HEK293T (cell line): ENCODE measurements around the gene TGM2.

Source experiments
- CTCF ChIA-PET: fragments of 350-600 bp; formaldehyde crosslinking; extraction: SDS; loops from one replicate; lab custom pipeline; 2021; ENCODE audit warnings: antibody characterized with exemption, inconsistent platforms; lab: Yijun Ruan, JAX
- POLR2A ChIA-PET: fragments of 350-600 bp; formaldehyde crosslinking; extraction: SDS; loops from one replicate; lab custom pipeline; 2020; ENCODE audit warnings: antibody characterized with exemption, inconsistent platforms; lab: Yijun Ruan, JAX
- DNase-seq: peaks from one replicate; pipeline ENCODE4 v3.0.0; 2012; ENCODE audit warnings: mixed read lengths; ENCODE audit errors: extremely low spot score
- ARNT ChIP-seq: fragments of 450-650 bp; IDR thresholded peaks from 2 replicates; pipeline ENCODE4 v1.6.1; 2017; ENCODE audit warnings: mild to moderate bottlenecking
- BHLHE40 ChIP-seq: fragments of 450-650 bp; IDR thresholded peaks from 2 replicates; pipeline ENCODE4 v1.6.1; 2016; ENCODE audit warnings: mild to moderate bottlenecking, moderate library complexity, borderline replicate concordance
- CTBP1 ChIP-seq: fragments of 450-650 bp; IDR thresholded peaks from 2 replicates; pipeline ENCODE4 v1.6.1; 2016; ENCODE audit warnings: borderline replicate concordance
- ELF4 ChIP-seq: fragments of 450-650 bp; IDR thresholded peaks from 2 replicates; pipeline ENCODE4 v1.6.1; 2017; ENCODE audit warnings: antibody characterized with exemption
- FOXA1 ChIP-seq: fragments of 450-650 bp; IDR thresholded peaks from 2 replicates; pipeline ENCODE4 v1.6.1; 2016; ENCODE audit warnings: mild to moderate bottlenecking
- FOXK2 ChIP-seq: fragments of 450-650 bp; IDR thresholded peaks from 2 replicates; pipeline ENCODE4 v1.6.1; 2016; ENCODE audit warnings: mild to moderate bottlenecking
- FOXM1 ChIP-seq: fragments of 450-650 bp; IDR thresholded peaks from 2 replicates; pipeline ENCODE4 v1.6.1; 2017; ENCODE audit warnings: mild to moderate bottlenecking, borderline replicate concordance
- HDGF ChIP-seq: fragments of 450-650 bp; IDR thresholded peaks from 2 replicates; pipeline ENCODE4 v1.6.1; 2017; ENCODE audit warnings: antibody characterized with exemption, borderline replicate concordance
- L3MBTL2 ChIP-seq: fragments of 450-650 bp; conservative IDR thresholded peaks from 2 replicates; pipeline ENCODE4 v1.6.1; 2016; ENCODE audit warnings: mild to moderate bottlenecking
- LEF1 ChIP-seq: fragments of 450-650 bp; IDR thresholded peaks from 2 replicates; pipeline ENCODE4 v1.6.1; 2017; ENCODE audit warnings: mild to moderate bottlenecking, borderline replicate concordance
- NFRKB ChIP-seq: fragments of 450-650 bp; IDR thresholded peaks from 2 replicates; pipeline ENCODE4 v1.6.1; 2016; ENCODE audit warnings: mild to moderate bottlenecking, moderate library complexity
- PKNOX1 ChIP-seq: fragments of 450-650 bp; IDR thresholded peaks from 2 replicates; pipeline ENCODE4 v1.6.1; 2016
- SP1 ChIP-seq: fragments of 450-650 bp; IDR thresholded peaks from 2 replicates; pipeline ENCODE4 v1.6.1; 2017
- SUZ12 ChIP-seq: fragments of 450-650 bp; IDR thresholded peaks from 2 replicates; pipeline ENCODE4 v1.6.1; 2016; ENCODE audit warnings: mild to moderate bottlenecking
- TARDBP ChIP-seq: fragments of 450-650 bp; IDR thresholded peaks from 2 replicates; pipeline ENCODE4 v1.6.1; 2016
- ZNF384 ChIP-seq: fragments of 450-650 bp; IDR thresholded peaks from 2 replicates; pipeline ENCODE4 v1.6.1; 2016

TGM2 gene

DNA sequence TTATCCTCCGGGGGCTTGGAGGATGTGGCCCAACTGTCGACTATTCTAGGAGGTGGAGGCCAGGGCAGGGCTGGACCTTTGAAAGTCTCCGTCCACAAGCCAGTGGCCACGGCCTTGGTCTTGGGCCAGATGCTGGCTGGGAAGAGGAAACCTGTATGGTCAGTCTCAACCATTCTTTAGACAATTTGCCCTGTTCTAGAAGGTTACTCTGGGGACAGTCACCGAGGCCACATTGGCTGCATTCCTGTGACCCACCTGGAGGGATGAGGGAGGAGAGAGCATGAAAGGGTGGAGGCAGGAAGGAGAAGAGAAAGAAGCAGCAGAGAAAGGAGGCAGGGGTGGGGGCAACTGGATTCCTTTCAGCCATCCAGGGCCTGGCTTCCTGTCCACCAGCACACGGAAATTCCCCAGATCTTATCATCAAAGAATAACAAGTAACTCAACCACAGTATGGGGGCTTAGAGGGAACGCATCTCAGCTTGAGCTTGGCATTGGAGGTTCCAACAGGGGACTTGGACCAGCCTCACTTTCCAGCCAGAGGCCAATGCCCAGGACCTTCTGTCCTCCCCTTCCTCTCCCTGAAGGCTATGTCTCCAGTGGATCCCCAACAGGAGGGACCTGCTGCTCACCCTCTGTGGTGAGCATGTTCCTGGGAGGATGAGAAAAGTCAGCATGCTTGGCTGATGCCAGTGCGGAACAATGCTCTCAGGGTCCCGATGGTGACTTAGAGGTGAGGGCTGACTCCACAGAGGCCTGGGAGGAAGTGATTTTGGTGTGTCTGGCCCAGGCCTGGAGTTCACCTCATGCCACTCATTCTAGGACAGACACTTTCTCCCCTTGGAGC, 30.4 kb downstream of the TGM2 start:
- no peak for TF ChIP-seq L3MBTL2
- TF ChIP-seq ARNT, result no peak
- DNase-seq, result no peak
- CTCF ChIA-PET, result no interaction called here
- POLR2A ChIA-PET, result no interaction called here

DNA sequence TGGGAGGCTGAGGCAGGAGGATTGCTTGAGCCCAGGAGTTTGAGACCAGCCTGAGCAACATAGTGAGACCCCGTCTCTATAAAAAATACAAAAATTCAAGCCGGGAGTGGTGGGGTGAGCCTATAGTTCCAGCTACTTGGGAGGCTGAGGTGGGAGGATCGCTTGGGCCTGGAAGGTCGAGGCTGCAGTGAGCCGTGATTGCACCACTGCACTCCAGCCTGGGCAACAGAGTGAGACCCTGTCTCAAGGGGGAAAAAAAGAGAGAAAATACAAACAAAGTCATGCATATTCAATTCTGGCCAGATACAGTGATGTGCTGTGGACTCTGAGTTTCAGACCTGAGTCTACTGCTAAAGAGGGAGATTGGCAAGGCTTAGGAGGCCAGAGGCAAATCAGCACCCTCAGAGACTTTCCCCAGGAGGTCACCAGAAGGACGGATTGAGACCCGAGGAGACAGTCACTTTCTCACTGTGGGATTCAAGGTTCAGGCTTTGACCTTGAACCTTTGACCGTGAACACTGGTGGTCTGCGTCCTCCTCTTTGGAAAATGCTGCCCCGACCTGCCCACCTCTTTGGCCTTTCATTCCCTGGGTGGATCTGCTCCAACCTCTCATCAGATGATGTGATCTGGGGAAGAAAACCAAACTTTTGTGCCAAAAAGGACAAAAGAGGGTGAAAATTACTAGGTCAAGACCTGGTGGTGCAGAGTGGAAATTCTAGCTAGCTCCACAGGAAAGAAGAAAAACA, 31.2 kb downstream of the TGM2 start:
- POLR2A ChIA-PET, result no interaction called here

GRCh38 chr20:38132910-38133501, 32.1 kb downstream of the TGM2 start:
- no peak for DNase-seq
- TF ChIP-seq ELF4 (no peak), TARDBP (no peak), SUZ12 (no peak), ZNF384 (no peak), BHLHE40 (no peak), SP1 (no peak), NFRKB (no peak), FOXM1 (no peak)
- ChIA-PET CTCF (no interaction called here), POLR2A (no interaction called here)

More for the DNA sequence above, 31.2 kb downstream of the TGM2 start:
- TF ChIP-seq ZNF384 (no peak), FOXA1 (no peak), HDGF (no peak), FOXM1 (no peak), LEF1 (no peak), FOXK2 (no peak), TARDBP (no peak), SP1 (no peak)
- CTCF ChIA-PET, result no interaction called here
- DNase-seq, result no peak

GRCh38 chr20:38132156-38132909, 32.7 kb downstream of the TGM2 start:
- TF ChIP-seq TARDBP (no peak), CTBP1 (no peak), PKNOX1 (no peak), NFRKB (no peak), FOXA1 (no peak), ARNT (no peak), SUZ12 (no peak), HDGF (no peak), L3MBTL2 (no peak), FOXM1 (no peak), SP1 (no peak), ELF4 (no peak), BHLHE40 (no peak)
- no peak for DNase-seq
- CTCF ChIA-PET, result no interaction called here

DNA sequence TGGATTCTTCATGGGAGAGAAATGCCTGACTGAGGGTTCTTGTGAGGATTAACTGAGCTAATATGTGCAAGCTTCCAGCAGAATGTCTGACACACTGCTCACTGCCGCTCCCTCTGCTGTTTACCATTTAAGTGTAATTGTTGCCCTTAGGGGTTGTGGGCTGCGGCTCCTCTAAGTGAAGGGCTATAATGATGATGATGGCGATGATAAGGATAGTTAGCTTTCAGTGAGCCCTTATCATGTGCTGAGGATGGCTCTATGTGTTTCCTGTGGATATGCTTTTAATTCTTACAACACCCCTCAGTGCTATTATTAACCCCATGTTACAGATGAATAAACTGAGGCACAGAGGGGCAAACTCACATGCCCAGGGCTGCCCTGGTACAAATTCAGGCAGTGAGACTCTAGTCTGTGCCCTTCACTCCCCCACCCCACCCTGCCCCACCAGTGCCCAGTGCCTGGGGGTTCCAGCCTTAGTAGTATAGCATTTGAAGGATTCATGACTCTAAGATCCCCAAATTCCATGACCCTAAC, 33.4 kb downstream of the TGM2 start:
- ChIA-PET POLR2A (no interaction called here), CTCF (no interaction called here)
- no peak for DNase-seq
- TF ChIP-seq ARNT, result no peak
- no peak for TF ChIP-seq CTBP1
- no peak for TF ChIP-seq ELF4
- no peak for TF ChIP-seq L3MBTL2
- no peak for TF ChIP-seq TARDBP
- TF ChIP-seq FOXM1, result no peak
- no peak for TF ChIP-seq FOXA1
- no peak for TF ChIP-seq HDGF
- no peak for TF ChIP-seq PKNOX1
- no peak for TF ChIP-seq BHLHE40
- no peak for TF ChIP-seq ZNF384
- no peak for TF ChIP-seq SP1
- no peak for TF ChIP-seq SUZ12
- TF ChIP-seq NFRKB, result no peak
- TF ChIP-seq LEF1, result no peak
- no peak for TF ChIP-seq FOXK2

More at GRCh38 chr20:38132156-38132909, 32.7 kb downstream of the TGM2 start:
- POLR2A ChIA-PET, result no interaction called here
